Measurements from ENCODE around the gene BEX3.
A peak's percentile ranks its signal among the peaks of the same experiment; 100 is the strongest.

The BEX3 gene

DNA sequence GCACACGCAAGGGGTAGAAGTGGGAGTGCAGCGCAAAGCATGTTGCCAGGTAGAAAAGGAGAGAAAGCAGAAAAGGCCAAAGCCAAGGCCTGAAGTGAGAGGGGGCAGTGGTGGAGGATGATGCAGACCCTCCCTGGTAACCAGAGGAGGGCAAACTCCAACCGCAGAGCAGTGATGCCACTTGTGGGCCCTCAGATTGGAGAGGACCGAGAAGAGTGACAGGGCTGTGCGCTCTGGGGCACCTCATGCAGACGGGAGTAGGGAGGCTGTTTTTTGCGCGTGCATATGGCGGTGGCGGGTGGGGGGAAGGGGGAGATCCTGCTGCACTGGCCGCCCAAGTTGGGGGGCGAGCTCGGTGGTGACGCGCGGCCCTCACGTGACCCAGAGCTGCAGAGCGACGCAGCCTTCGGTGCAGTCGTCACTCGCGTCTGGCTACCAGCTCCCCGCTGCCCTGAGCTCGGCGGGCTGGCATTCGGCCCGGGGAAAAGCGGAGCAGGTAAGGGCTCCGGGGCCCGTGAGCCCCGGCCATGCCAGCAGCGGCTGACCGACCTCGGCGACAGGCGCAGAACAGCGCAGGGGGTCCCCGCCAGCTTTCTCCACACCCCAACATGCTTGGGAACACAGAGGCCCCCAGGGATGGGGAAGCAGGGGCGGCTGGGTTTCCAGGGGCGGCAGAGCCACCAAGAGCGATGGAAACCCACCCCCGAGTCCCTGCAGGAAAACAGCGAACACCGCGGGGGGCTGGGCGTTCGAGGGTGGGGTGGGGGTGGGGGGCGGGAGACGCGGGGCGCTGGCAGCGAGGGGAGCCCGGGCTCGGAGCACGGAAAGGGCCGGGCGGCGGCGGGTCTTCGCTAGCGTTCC lies at the start of gene BEX3:
Gene BEX3 (plus strand): TSS at position 421 of the 861 bp plus-strand sequence. CDS start 984 bp downstream, outside the sequence.
- DNase-seq (ENCODE audit: extremely low spot score), result peak; percentile 9
- ChIA-PET POLR2A (no interaction called here), CTCF (no interaction called here)
- no peak for TF ChIP-seq CTCF (IDR thresholded peaks at IDR 0.05; ENCODE audit: control extremely low read depth, extremely low read depth, low read depth, missing control alignments)

DNA sequence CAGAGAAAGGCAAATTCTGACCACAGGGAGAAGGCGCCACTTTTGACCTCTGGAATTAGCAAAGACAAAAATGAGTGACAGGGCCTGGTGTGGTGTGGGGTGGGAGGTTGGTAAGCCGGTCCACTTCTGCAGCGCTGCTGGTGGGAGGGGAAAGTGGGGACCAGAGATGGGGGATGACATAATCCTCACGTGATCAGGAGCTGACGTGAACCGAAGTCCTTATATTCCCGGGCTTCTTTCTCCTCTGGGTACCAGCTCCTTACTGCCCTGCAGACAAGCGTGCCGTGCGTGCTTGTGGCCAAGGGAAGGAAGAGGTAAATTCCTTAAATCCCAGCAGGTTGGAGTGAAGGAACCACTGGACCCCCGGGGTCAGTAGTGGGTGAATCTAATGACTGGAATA lies 46.3 kb upstream of the BEX3 start, which contains the start of gene TCEAL7:
Gene TCEAL7 (plus strand): TSS at position 249 of the 400 bp plus-strand sequence. CDS start 1,165 bp downstream, outside the sequence.
- no peak for DNase-seq (ENCODE audit: extremely low spot score)
- ChIA-PET POLR2A (no interaction called here), CTCF (no interaction called here)
- TF ChIP-seq CTCF (IDR thresholded peaks at IDR 0.05; ENCODE audit: control extremely low read depth, extremely low read depth, low read depth, missing control alignments), result no peak

DNA sequence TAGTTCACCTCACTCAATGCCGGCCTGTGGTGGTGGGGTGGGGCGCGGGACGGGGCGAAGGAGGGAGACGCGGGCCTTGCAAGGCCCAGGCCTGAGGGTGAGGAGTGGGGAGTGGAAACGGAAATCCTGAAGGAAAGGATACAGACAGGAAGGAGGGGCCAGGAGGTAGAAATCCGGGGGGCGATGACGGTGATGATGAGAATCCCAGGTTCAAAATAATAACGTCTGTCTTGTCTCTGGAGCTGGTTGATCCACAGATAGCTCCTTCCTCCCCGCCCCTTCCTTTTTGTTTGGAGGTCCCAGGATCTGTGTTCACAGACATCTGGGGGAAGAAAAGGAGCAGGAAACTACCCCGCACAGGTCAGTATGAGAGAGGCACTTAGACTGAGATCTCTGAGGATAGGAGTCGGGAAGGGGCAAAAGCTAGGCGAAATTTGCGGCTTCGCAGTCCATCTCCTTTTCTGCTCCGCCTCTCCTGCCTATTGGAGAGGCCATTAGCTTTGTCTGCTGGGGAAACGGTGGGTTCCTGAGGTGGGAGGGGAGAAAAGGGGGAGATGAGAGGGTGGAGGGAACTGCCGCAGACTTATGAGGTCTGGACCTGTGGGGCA lies 45.6 kb upstream of the BEX3 start:
- no peak for TF ChIP-seq CTCF (IDR thresholded peaks at IDR 0.05; ENCODE audit: control extremely low read depth, extremely low read depth, low read depth, missing control alignments)
- DNase-seq (ENCODE audit: extremely low spot score), result no peak
- ChIA-PET POLR2A (no interaction called here), CTCF (no interaction called here)

GRCh38 chrX:103338663-103339062 lies 37.7 kb upstream of the BEX3 start:
- TF ChIP-seq CTCF (IDR thresholded peaks at IDR 0.05; ENCODE audit: control extremely low read depth, extremely low read depth, low read depth, missing control alignments), result no peak
- POLR2A ChIA-PET, result no interaction called here

DNA sequence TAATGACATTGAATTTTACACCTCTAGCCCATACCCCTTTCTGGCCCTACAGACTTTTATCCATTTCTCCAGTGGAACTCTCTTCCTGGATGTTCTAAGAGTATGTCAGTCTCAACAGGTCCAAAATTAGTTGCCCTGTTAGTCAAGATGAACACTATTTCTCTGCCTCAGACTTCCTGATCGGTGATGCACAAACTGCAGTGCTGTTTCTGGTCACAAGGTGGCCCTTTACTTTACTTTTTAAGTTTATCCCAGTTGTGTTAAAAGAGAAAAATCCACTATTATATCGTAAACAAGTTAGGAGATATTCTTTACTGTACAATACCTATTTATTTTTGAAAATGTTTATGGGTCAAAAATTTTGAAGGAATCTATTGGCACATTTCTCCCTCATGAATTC lies 33.2 kb upstream of the BEX3 start:
- ChIA-PET POLR2A (no interaction called here), CTCF (interaction anchor here (1.0 to 1.4 kb wide), 3 partner anchors 13 to 121 kb away, joined by 3 to 14 read pairs (median 4); no protein-coding TSS in a partner anchor)
- DNase-seq (ENCODE audit: extremely low spot score), result peak; percentile 20
- peak; percentile 41 for TF ChIP-seq CTCF (IDR thresholded peaks at IDR 0.05; ENCODE audit: control extremely low read depth, extremely low read depth, low read depth, missing control alignments)

More at GRCh38 chrX:103338663-103339062, 37.7 kb upstream of the BEX3 start:
- CTCF ChIA-PET, result interaction anchor here (1.3 to 1.6 kb wide), 2 partner anchors 12 to 126 kb away, joined by 4 to 5 read pairs; no protein-coding TSS in a partner anchor
- no peak for DNase-seq (ENCODE audit: extremely low spot score)

- ChIA-PET POLR2A (no interaction called here), CTCF (no interaction called here)
- no peak for DNase-seq (ENCODE audit: extremely low spot score)
- TF ChIP-seq CTCF (IDR thresholded peaks at IDR 0.05; ENCODE audit: control extremely low read depth, extremely low read depth, low read depth, missing control alignments), result no peak
Measured at GRCh38 chrX:103344606-103345005, 31.7 kb upstream of the BEX3 start.

All from GM10248 (cell line).